ENCODE measurements around the gene CELA1. TPM values are rescaled to one million over a fixed set of nuclear protein-coding genes. Genes with fewer than 3 reads are reported as not detected.
"Not testable (repeated sequence)": the region's sequence is repeated elsewhere in the genome, so short reads cannot be mapped to it uniquely, and the experiment has no call there.

CELA1 gene
- total RNA-seq, 2 experiments from 2014 or later: not detected

GRCh38 chr12:51339750-51340149, 6.7 kb downstream of the CELA1 start:
- ChIA-PET CTCF (ENCODE audit: unreplicated experiment) (interaction anchor here (1.4 kb wide), 1 partner anchor 21 kb away, joined by 3 read pairs; no protein-coding TSS in a partner anchor), POLR2A (interaction anchor here (0.8 kb wide), 1 partner anchor 13 kb away, joined by 6 read pairs; no protein-coding TSS in a partner anchor)
- no peak for TF ChIP-seq EZH2phosphoT487 (IDR thresholded peaks at IDR 0.05; ENCODE audit: borderline replicate concordance, low read depth, low read length)
- TF ChIP-seq, protein P1, sequence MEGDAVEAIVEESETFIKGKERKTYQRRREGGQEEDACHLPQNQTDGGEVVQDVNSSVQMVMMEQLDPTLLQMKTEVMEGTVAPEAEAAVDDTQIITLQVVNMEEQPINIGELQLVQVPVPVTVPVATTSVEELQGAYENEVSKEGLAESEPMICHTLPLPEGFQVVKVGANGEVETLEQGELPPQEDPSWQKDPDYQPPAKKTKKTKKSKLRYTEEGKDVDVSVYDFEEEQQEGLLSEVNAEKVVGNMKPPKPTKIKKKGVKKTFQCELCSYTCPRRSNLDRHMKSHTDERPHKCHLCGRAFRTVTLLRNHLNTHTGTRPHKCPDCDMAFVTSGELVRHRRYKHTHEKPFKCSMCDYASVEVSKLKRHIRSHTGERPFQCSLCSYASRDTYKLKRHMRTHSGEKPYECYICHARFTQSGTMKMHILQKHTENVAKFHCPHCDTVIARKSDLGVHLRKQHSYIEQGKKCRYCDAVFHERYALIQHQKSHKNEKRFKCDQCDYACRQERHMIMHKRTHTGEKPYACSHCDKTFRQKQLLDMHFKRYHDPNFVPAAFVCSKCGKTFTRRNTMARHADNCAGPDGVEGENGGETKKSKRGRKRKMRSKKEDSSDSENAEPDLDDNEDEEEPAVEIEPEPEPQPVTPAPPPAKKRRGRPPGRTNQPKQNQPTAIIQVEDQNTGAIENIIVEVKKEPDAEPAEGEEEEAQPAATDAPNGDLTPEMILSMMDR (conservative IDR thresholded peaks at IDR 0.05; ENCODE audit: low read length): no peak
- Histone ChIP-seq H3K27ac (ENCODE audit: low read depth, low read length, poor library complexity, severe bottlenecking) (no peak overlapping the region), H3K36me3 (ENCODE audit: insufficient read depth, low read length) (no peaks in the 10 kb centered on the region), H3K4me1 (ENCODE audit: insufficient read depth, low read length, poor library complexity, severe bottlenecking) (peaks cover 9% of the 10 kb centered on the region), H2AFZ (ENCODE audit: low read length) (no peak overlapping the region), H3K4me2 (ENCODE audit: low read length) (no peak overlapping the region), H3K9me2 (ENCODE audit: insufficient read depth, low read length) (no peaks in the 10 kb centered on the region), H3K9me3 (ENCODE audit: low read length) (no peaks in the 10 kb centered on the region), H4K20me1 (ENCODE audit: insufficient read depth, low read length) (no peaks in the 10 kb centered on the region), H3K4me3 (ENCODE audit: low read depth, low read length, poor library complexity, severe bottlenecking) (no peak overlapping the region), H3K79me2 (ENCODE audit: insufficient read depth, low read depth, low read length) (no peaks in the 10 kb centered on the region)
- intact Hi-C loops (cut with micrococcal nuclease; ENCODE audit: unreplicated experiment): loop anchor here (2.0 to 10.0 kb wide), 3 partner anchors 293 to 575 kb away; partner anchors contain the start of gene ATF1
- no TSS peak for BruUV-seq (replicated peaks)
- DNase-seq (ENCODE audit: low spot score): no peak

- POLR2A ChIA-PET: interaction anchor here (0.7 to 1.1 kb wide), 2 partner anchors 79 to 366 kb away, joined by 3 to 4 read pairs; no protein-coding TSS in a partner anchor
- H3K27ac ChIP-seq (ENCODE audit: low read depth, low read length, poor library complexity, severe bottlenecking); H3K9me3 ChIP-seq (ENCODE audit: low read length); H3K79me2 ChIP-seq (ENCODE audit: insufficient read depth, low read depth, low read length); H2AFZ ChIP-seq (ENCODE audit: low read length); H3K9me2 ChIP-seq (ENCODE audit: insufficient read depth, low read length); intact Hi-C loops (cut with micrococcal nuclease; ENCODE audit: unreplicated experiment); CTCF ChIA-PET (ENCODE audit: unreplicated experiment); H3K4me1 ChIP-seq (ENCODE audit: insufficient read depth, low read length, poor library complexity, severe bottlenecking); H3K36me3 ChIP-seq (ENCODE audit: insufficient read depth, low read length); H4K20me1 ChIP-seq (ENCODE audit: insufficient read depth, low read length); H3K4me3 ChIP-seq (ENCODE audit: low read depth, low read length, poor library complexity, severe bottlenecking); BruUV-seq (replicated peaks); H3K4me2 ChIP-seq (ENCODE audit: low read length); DNase-seq (ENCODE audit: low spot score): not testable (repeated sequence)
These were observed 9.1 kb downstream of the CELA1 start for GRCh38 chr12:51337336-51337735.

- H2AFZ ChIP-seq (ENCODE audit: low read length): no peak overlapping the region
- BruUV-seq (replicated peaks): no TSS peak
- POLR2A ChIA-PET: interaction anchor here (0.6 to 1.5 kb wide), 4 partner anchors 16 to 293 kb away, joined by 4 read pairs; partner anchors contain the start of gene POU6F1
These were observed 10.5 kb downstream of the CELA1 start for GRCh38 chr12:51335931-51336330.

More at GRCh38 chr12:51335931-51336330, 10.5 kb downstream of the CELA1 start:
- H3K36me3 ChIP-seq (ENCODE audit: insufficient read depth, low read length): no peaks in the 10 kb centered on the region
- no peak overlapping the region for H3K4me2 ChIP-seq (ENCODE audit: low read length)
- CTCF ChIA-PET (ENCODE audit: unreplicated experiment): no interaction called here
- H3K79me2 ChIP-seq (ENCODE audit: insufficient read depth, low read depth, low read length): no peaks in the 10 kb centered on the region
- TF ChIP-seq, protein P1 (conservative IDR thresholded peaks at IDR 0.05; ENCODE audit: low read length): no peak
- TF ChIP-seq EZH2phosphoT487 (IDR thresholded peaks at IDR 0.05; ENCODE audit: borderline replicate concordance, low read depth, low read length): no peak
- H3K9me3 ChIP-seq (ENCODE audit: low read length): no peaks in the 10 kb centered on the region
- no peaks in the 10 kb centered on the region for H3K4me1 ChIP-seq (ENCODE audit: insufficient read depth, low read length, poor library complexity, severe bottlenecking)
- no peak overlapping the region for H3K4me3 ChIP-seq (ENCODE audit: low read depth, low read length, poor library complexity, severe bottlenecking)
- no peak for DNase-seq (ENCODE audit: low spot score)
- no peaks in the 10 kb centered on the region for H4K20me1 ChIP-seq (ENCODE audit: insufficient read depth, low read length)
- H3K9me2 ChIP-seq (ENCODE audit: insufficient read depth, low read length): no peaks in the 10 kb centered on the region
- intact Hi-C loops (cut with micrococcal nuclease; ENCODE audit: unreplicated experiment): no loop called here
- H3K27ac ChIP-seq (ENCODE audit: low read depth, low read length, poor library complexity, severe bottlenecking): no peak overlapping the region

All from OCI-LY7 (cell line).